Liver (tissue), 9 donors: ENCODE results near the gene RASGRF2. TPM values are rescaled to one million over a fixed set of nuclear protein-coding genes. Genes with fewer than 3 reads are reported as not detected.

Experiments used
- DNase-seq: peaks from one replicate; pipeline ENCODE4 v3.0.0-alpha.2; 2017; ENCODE audit warnings: low spot score
- H3K27ac ChIP-seq, 2 donors: one replicate each; pipeline ENCODE4 v1.7.0; 2013; ENCODE audit warnings: inconsistent platforms in 2 of 2, low read length in 2 of 2, control low read depth in 1 of 2, low read depth in 1 of 2, mild to moderate bottlenecking in 1 of 2
- H3K27me3 ChIP-seq, 4 donors: one replicate each; pipeline versions ENCODE4 v1.6.1 to v1.7.0; 2013; ENCODE audit warnings: low read length in 3 of 4, inconsistent platforms in 1 of 4, mild to moderate bottlenecking in 1 of 4, moderate library complexity in 1 of 4; ENCODE audit not compliant: control insufficient read depth in 4 of 4, insufficient read depth in 4 of 4
- H3K36me3 ChIP-seq, 4 donors: one replicate each; pipeline versions ENCODE4 v1.6.1 to v1.7.0; 2013; ENCODE audit warnings: low read length in 3 of 4, mild to moderate bottlenecking in 3 of 4, low read depth in 1 of 4, moderate library complexity in 1 of 4; ENCODE audit not compliant: control insufficient read depth in 4 of 4, insufficient read depth in 3 of 4
- H3K4me1 ChIP-seq, 4 donors: one replicate each; pipeline versions ENCODE4 v1.6.1 to v1.7.0; 2013; ENCODE audit warnings: low read length in 3 of 4, mild to moderate bottlenecking in 3 of 4, moderate library complexity in 1 of 4; ENCODE audit not compliant: control insufficient read depth in 4 of 4, insufficient read depth in 4 of 4
- H3K4me3 ChIP-seq, 3 donors: one replicate each; pipeline versions ENCODE4 v1.6.1 to v1.7.0; 2013; ENCODE audit warnings: low read length in 3 of 3, control low read depth in 1 of 3, low read depth in 1 of 3, mild to moderate bottlenecking in 1 of 3
- H3K9ac ChIP-seq, 2 donors: one replicate each; pipeline ENCODE4 v1.7.0; 2013; ENCODE audit warnings: low read length in 2 of 2, mild to moderate bottlenecking in 2 of 2, moderate library complexity in 2 of 2, control low read depth in 1 of 2, low read depth in 1 of 2
- H3K9me3 ChIP-seq, 4 donors: one replicate each; pipeline versions ENCODE4 v1.6.1 to v1.7.0; 2013; ENCODE audit warnings: low read length in 3 of 4; ENCODE audit not compliant: control insufficient read depth in 4 of 4
- EGR1 ChIP-seq, 2 donors: IDR thresholded peaks; 2 replicates each; pipeline ENCODE4 v1.6.1; 2016 to 2018; ENCODE audit warnings: antibody characterized with exemption in 2 of 2, low read depth in 2 of 2
- FOXA1 ChIP-seq: IDR thresholded peaks from 2 replicates; pipeline ENCODE4 v1.6.1; 2016; ENCODE audit warnings: antibody characterized with exemption
- FOXA2 ChIP-seq: IDR thresholded peaks from 2 replicates; pipeline ENCODE4 v1.6.1; 2016; ENCODE audit warnings: antibody characterized with exemption
- GABPA ChIP-seq, 2 donors: IDR thresholded peaks in 1 of 2; conservative IDR thresholded peaks in 1 of 2; 2 replicates each; pipeline ENCODE4 v1.6.1; 2016; ENCODE audit warnings: antibody characterized with exemption in 2 of 2, mild to moderate bottlenecking in 1 of 2, moderate library complexity in 1 of 2
- HNF4A ChIP-seq, 2 donors: conservative IDR thresholded peaks; 2 replicates each; pipeline ENCODE4 v1.6.1; 2016; ENCODE audit warnings: antibody characterized with exemption in 2 of 2, mild to moderate bottlenecking in 2 of 2
- JUND ChIP-seq, 2 donors: IDR thresholded peaks; 2 replicates each; pipeline ENCODE4 v1.6.1; 2016; ENCODE audit warnings: antibody characterized with exemption in 2 of 2
- NR2F2 ChIP-seq: IDR thresholded peaks from 2 replicates; pipeline ENCODE4 v1.6.1; 2016; ENCODE audit warnings: antibody characterized with exemption
- RAD21 ChIP-seq, 2 donors: IDR thresholded peaks; 2 replicates each; pipeline ENCODE4 v1.6.1; 2016; ENCODE audit warnings: antibody characterized with exemption in 2 of 2, mild to moderate bottlenecking in 2 of 2
- RXRA ChIP-seq, 2 donors: IDR thresholded peaks; 2 replicates each; pipeline ENCODE4 v1.6.1; 2017 to 2018; ENCODE audit warnings: antibody characterized with exemption in 2 of 2, mild to moderate bottlenecking in 1 of 2
- TAF1 ChIP-seq: conservative IDR thresholded peaks from 2 replicates; pipeline ENCODE4 v1.6.1; 2016; ENCODE audit warnings: antibody characterized with exemption, mild to moderate bottlenecking
- YY1 ChIP-seq: IDR thresholded peaks from 2 replicates; pipeline ENCODE4 v1.6.1; 2016; ENCODE audit warnings: antibody characterized with exemption, mild to moderate bottlenecking
- WGBS: extraction: QIAGEN DNeasy Blood & Tissue Kit; methylation state at CpG from one replicate; pipeline ENCODE4 v1.1.7; 2013; 5-methylcytosine and 5-hydroxymethylcytosine counted together
- polyA plus RNA-seq, 2 donors: library from polyadenylated mRNA; stranded (reverse) in 1 of 2; unstranded in 1 of 2; fragments of 200-250 nt in 1 of 2; fragments of >200 nt in 1 of 2; fragmentation: Nextera tagmentation in 1 of 2; extraction: Ambion mirVana in 1 of 2; gene quantifications; one replicate each; pipeline versions ENCODE4 v1.2.1 to v1.2.3, GENCODE V29; 2013 to 2015
- total RNA-seq, 2 donors: library from RNA; depleted of rRNA; stranded (reverse); fragments of >200 nt; gene quantifications; one replicate each; pipeline ENCODE4 v1.2.3, GENCODE V29; 2014
- TF ChIP-seq, protein P1 (sequence below): IDR thresholded peaks from 2 replicates; pipeline ENCODE4 v1.6.1; 2016; ENCODE audit warnings: antibody characterized with exemption
- TF ChIP-seq, protein P2 (sequence below): IDR thresholded peaks from 2 replicates; pipeline ENCODE4 v1.6.1; 2016; ENCODE audit warnings: antibody characterized with exemption
- TF ChIP-seq, protein P3 (sequence below): IDR thresholded peaks from 2 replicates; pipeline ENCODE4 v1.6.1; 2016; ENCODE audit warnings: antibody characterized with exemption
- TF ChIP-seq, protein P4 (sequence below): fragments of 150-350 bp; IDR thresholded peaks from 2 replicates; pipeline ENCODE4 v1.5.1; 2017; ENCODE audit warnings: improper control_type of control experiment, low read depth, low read length; ENCODE audit not compliant: missing input control
- TF ChIP-seq, protein P5 (sequence below): IDR thresholded peaks from 2 replicates; pipeline ENCODE4 v1.6.1; 2016; ENCODE audit warnings: antibody characterized with exemption, mild to moderate bottlenecking
- donor health status: healthy.
- donor health status: healthy.
- donor health status: healthy.
- donor health status: healthy.
- donor health status: healthy.

RASGRF2 gene
- total and polyA plus RNA-seq, 4 donors, result 0.12 to 3.3 (median 0.23) TPM

DNA sequence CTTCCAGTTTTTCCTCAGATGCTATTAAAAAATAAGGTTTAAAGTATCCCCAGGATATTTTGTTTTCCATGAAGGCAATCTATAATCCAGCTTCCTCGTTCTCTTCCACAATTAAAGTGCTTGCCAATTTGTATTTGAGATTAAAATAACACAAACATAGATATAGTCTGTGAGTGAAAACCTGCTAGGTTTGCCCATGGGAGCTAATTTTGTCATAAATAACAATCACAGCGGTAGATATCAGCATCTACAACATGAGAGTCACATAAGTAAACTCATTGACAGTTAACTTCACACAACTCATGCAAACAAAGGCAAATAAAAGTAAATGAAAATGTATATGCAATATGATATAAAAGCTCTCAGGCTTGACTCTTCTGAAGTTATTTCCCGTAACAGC, 29.2 kb upstream of the RASGRF2 start:
- 93% methylated on average over 3 of the region's 3 CpGs for WGBS
- Histone ChIP-seq H3K4me3 (no peak overlapping the region), H3K4me1 (no peaks in the 10 kb centered on the region), H3K9me3 (no peaks in the 10 kb centered on the region), H3K36me3 (no peaks in the 10 kb centered on the region), H3K27ac (no peak overlapping the region), H3K9ac (no peak overlapping the region), H3K27me3 (no peaks in the 10 kb centered on the region)
- no peak for DNase-seq
- TF ChIP-seq, protein P1, sequence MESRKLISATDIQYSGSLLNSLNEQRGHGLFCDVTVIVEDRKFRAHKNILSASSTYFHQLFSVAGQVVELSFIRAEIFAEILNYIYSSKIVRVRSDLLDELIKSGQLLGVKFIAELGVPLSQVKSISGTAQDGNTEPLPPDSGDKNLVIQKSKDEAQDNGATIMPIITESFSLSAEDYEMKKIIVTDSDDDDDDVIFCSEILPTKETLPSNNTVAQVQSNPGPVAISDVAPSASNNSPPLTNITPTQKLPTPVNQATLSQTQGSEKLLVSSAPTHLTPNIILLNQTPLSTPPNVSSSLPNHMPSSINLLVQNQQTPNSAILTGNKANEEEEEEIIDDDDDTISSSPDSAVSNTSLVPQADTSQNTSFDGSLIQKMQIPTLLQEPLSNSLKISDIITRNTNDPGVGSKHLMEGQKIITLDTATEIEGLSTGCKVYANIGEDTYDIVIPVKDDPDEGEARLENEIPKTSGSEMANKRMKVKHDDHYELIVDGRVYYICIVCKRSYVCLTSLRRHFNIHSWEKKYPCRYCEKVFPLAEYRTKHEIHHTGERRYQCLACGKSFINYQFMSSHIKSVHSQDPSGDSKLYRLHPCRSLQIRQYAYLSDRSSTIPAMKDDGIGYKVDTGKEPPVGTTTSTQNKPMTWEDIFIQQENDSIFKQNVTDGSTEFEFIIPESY, result no peak
- TF ChIP-seq EGR1 (IDR thresholded peaks at IDR 0.05; ENCODE audit: low read depth in 2 of 2), result no peak
- TF ChIP-seq, protein P2, sequence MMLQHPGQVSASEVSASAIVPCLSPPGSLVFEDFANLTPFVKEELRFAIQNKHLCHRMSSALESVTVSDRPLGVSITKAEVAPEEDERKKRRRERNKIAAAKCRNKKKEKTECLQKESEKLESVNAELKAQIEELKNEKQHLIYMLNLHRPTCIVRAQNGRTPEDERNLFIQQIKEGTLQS, result no peak
- no peak for TF ChIP-seq FOXA1
- TF ChIP-seq, protein P3, sequence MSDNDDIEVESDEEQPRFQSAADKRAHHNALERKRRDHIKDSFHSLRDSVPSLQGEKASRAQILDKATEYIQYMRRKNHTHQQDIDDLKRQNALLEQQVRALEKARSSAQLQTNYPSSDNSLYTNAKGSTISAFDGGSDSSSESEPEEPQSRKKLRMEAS, result no peak
- no peak for TF ChIP-seq GABPA (IDR thresholded peaks at IDR 0.05 in 1 of 2, conservative IDR thresholded peaks at IDR 0.05 in 1 of 2)
- TF ChIP-seq YY1, result no peak
- TF ChIP-seq HNF4A (conservative IDR thresholded peaks at IDR 0.05), result no peak
- no peak for TF ChIP-seq JUND (IDR thresholded peaks at IDR 0.05)
- TF ChIP-seq, protein P4, sequence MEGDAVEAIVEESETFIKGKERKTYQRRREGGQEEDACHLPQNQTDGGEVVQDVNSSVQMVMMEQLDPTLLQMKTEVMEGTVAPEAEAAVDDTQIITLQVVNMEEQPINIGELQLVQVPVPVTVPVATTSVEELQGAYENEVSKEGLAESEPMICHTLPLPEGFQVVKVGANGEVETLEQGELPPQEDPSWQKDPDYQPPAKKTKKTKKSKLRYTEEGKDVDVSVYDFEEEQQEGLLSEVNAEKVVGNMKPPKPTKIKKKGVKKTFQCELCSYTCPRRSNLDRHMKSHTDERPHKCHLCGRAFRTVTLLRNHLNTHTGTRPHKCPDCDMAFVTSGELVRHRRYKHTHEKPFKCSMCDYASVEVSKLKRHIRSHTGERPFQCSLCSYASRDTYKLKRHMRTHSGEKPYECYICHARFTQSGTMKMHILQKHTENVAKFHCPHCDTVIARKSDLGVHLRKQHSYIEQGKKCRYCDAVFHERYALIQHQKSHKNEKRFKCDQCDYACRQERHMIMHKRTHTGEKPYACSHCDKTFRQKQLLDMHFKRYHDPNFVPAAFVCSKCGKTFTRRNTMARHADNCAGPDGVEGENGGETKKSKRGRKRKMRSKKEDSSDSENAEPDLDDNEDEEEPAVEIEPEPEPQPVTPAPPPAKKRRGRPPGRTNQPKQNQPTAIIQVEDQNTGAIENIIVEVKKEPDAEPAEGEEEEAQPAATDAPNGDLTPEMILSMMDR, result no peak
- TF ChIP-seq NR2F2, result no peak
- TF ChIP-seq, protein P5, sequence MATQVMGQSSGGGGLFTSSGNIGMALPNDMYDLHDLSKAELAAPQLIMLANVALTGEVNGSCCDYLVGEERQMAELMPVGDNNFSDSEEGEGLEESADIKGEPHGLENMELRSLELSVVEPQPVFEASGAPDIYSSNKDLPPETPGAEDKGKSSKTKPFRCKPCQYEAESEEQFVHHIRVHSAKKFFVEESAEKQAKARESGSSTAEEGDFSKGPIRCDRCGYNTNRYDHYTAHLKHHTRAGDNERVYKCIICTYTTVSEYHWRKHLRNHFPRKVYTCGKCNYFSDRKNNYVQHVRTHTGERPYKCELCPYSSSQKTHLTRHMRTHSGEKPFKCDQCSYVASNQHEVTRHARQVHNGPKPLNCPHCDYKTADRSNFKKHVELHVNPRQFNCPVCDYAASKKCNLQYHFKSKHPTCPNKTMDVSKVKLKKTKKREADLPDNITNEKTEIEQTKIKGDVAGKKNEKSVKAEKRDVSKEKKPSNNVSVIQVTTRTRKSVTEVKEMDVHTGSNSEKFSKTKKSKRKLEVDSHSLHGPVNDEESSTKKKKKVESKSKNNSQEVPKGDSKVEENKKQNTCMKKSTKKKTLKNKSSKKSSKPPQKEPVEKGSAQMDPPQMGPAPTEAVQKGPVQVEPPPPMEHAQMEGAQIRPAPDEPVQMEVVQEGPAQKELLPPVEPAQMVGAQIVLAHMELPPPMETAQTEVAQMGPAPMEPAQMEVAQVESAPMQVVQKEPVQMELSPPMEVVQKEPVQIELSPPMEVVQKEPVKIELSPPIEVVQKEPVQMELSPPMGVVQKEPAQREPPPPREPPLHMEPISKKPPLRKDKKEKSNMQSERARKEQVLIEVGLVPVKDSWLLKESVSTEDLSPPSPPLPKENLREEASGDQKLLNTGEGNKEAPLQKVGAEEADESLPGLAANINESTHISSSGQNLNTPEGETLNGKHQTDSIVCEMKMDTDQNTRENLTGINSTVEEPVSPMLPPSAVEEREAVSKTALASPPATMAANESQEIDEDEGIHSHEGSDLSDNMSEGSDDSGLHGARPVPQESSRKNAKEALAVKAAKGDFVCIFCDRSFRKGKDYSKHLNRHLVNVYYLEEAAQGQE, result no peak
- no peak for TF ChIP-seq TAF1
- TF ChIP-seq RAD21 (IDR thresholded peaks at IDR 0.05), result no peak
- TF ChIP-seq FOXA2, result no peak

DNA sequence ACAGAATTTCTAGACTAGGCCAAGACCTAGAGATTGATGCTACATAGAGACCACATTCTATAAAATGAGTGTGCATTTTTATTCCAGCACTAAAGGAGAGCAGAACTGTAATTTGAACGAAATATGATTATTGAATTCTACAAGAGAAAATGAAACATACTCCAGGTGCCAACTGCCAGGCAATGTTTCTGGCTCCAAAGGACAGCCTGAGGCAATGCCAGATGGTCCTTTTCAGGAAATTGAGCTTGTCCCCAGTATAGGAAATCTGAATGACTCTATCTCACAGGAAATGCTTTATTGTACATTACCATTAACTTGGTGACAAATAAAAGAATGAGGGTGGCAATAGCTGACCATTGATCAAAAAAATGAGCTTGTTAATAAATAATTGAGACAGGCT, 28.8 kb upstream of the RASGRF2 start:
- DNase-seq, result no peak
- WGBS, result 84% methylated on average over 1 of the region's 1 CpG
- TF ChIP-seq, protein P4, result no peak
- no peak for TF ChIP-seq FOXA2
- TF ChIP-seq YY1, result no peak
- no peak for TF ChIP-seq GABPA (IDR thresholded peaks at IDR 0.05 in 1 of 2, conservative IDR thresholded peaks at IDR 0.05 in 1 of 2)
- TF ChIP-seq, protein P5, result no peak
- TF ChIP-seq FOXA1, result no peak
- TF ChIP-seq HNF4A (conservative IDR thresholded peaks at IDR 0.05), result no peak
- TF ChIP-seq JUND (IDR thresholded peaks at IDR 0.05), result no peak
- TF ChIP-seq RXRA (IDR thresholded peaks at IDR 0.05), result no peak

More for the DNA sequence above, 28.8 kb upstream of the RASGRF2 start:
- no peaks in the 10 kb centered on the region for H3K36me3 ChIP-seq
- H3K9ac ChIP-seq, result no peak overlapping the region
- no peaks in the 10 kb centered on the region for H3K27me3 ChIP-seq
- no peaks in the 10 kb centered on the region for H3K9me3 ChIP-seq
- H3K4me1 ChIP-seq, result no peaks in the 10 kb centered on the region
- no peak overlapping the region for H3K27ac ChIP-seq
- no peak overlapping the region for H3K4me3 ChIP-seq
